Myocyte (in vitro differentiated cells): ENCODE data around the gene WNK2. TPM values are rescaled to one million over a fixed set of nuclear protein-coding genes. Genes with fewer than 3 reads are reported as not detected.

Source experiments
- DNase-seq: peaks from one replicate; pipeline ENCODE4 v3.0.0-alpha.2; 2012; ENCODE audit warnings: low read depth
- total RNA-seq: library from RNA; depleted of rRNA; stranded (reverse); fragments of >200 nt; gene quantifications from 2 replicates; pipeline ENCODE4 v1.2.3, GENCODE V29; 2014

Gene WNK2
- total RNA-seq, 1 donor from 2014 or later, result not detected

DNA sequence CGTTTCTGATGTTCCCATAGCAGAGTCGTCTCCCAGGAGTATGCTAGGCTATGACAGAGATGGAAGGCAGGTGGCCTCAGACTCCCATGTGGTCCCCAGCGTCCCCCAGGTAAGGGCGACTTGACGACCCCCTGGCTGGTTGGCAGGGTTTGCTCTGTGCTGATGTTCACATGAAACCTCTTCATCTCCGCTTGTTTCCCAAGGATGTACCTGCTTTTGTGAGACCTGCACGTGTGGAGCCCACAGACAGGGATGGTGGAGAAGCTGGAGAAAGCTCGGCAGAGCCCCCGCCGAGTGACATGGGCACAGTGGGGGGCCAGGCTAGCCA lies 108.3 kb downstream of the WNK2 start:
- no peak for DNase-seq

DNA sequence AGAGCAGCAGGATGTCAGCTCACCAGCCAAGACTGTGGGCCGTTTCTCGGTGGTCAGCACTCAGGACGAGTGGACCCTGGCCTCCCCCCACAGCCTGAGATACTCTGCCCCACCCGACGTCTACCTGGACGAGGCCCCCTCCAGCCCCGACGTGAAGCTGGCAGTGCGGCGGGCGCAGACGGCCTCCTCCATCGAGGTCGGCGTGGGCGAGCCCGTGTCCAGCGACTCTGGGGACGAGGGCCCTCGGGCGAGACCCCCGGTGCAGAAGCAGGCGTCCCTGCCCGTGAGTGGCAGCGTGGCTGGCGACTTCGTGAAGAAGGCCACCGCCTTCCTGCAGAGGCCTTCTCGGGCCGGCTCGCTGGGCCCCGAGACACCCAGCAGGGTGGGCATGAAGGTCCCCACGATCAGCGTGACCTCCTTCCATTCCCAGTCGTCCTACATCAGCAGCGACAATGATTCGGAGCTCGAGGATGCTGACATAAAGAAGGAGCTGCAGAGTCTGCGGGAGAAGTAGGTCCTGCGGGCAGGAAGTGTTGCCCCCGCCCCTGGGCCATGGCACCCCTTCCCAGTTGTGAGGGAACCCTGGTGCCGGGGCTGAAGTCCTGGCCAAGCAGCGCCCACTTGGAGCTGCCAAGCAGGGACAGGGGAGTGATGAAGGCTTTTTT lies 108.9 kb downstream of the WNK2 start:
- no peak for DNase-seq

DNA sequence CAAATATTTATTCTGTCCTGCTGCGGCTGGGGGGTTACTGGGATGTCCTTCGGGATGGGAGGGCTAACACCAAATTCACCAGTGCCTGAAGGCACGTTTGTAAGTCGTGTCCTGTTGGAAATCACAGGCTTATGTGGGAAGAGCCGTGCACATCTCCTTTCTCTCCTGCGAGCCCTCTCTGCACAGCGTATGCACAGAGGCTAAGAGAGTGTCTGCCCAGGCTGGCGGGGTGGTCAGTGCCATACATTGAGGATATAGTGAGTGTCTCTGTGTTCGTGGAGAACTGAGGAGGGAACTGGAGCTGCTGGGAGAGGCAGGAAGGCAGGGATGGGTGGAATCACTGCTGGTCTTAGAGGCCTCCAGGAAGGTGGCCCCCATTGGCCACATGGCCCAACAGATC lies 110.1 kb downstream of the WNK2 start:
- no peak for DNase-seq

DNA sequence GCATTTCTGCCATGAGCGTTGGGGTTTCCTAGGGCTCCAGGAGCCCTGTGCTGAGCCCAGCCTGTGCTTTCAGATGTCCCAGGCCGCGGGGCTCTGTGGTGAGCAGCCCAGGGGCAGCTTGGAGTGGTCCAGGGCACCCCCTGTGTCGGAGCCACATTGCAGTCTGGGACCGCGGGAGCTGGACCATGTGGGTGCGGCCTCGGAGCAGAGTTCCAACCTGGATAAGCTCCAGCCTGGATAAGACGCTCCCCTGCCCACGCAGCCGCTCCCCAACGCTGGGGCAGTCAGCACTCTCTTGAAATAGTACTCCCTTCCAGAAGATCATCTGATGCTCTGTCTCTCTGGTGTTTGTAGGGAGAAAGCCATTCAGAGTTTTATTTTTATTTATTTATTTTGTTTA lies 111.1 kb downstream of the WNK2 start:
- DNase-seq, result no peak

DNA sequence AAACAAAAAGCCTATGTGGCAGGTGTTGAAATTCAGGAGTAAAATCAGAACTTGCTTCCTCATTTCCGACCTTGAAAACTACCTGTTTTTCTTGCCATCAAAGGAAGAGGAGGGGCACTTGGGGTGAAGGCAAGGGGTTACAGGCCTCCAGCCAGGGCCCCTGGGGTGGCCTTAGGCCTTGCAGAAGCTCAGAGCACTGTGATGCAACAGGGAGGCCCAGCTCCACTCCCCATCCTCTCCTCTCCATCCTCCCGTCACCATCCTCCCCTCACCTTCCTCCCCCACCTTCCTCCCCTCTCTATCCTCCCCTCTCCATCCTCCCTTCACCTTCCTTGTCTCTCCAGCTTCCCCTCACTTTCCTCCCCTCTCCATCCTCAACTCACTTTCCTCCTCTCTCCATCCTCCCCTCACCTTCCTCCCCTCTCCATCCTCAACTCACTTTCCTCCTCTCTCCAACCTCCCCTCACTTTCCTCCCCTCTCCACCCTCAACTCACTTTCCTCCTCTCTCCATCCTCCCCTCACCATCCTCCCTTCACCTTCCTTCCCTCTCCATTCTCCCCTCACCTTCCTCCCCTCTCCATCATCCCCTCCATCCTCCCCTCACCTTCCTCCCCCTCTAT lies 111.6 kb downstream of the WNK2 start:
- DNase-seq, result no peak

DNA sequence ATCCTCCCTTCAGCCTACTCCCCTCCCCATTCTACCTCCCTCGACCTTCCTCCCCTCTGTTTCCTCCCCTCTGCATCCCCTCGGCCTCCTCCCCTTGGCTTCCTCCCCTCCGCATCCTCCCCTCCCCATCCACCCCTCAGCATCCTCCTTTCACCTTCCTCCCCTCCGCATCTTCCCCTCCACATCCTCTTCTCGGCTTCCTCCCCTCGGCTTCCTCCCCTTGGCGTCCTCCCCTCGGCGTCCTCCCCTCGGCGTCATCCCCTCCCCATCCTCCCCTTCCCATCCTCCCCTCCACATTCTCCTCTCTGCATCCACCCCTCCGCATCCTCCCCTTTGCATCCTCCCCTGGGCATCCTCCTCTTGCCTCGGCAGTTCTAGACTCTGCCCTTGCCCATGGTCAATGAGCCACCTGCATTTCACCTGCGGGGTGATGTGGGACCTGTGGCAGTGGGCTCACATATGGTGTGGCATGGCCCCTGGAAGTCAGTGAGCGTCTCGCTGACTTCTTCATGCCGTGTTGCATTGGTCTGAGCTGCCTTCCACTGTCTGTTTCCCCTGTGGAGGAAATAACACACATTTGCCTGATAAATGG lies 113.0 kb downstream of the WNK2 start:
- no peak for DNase-seq

DNA sequence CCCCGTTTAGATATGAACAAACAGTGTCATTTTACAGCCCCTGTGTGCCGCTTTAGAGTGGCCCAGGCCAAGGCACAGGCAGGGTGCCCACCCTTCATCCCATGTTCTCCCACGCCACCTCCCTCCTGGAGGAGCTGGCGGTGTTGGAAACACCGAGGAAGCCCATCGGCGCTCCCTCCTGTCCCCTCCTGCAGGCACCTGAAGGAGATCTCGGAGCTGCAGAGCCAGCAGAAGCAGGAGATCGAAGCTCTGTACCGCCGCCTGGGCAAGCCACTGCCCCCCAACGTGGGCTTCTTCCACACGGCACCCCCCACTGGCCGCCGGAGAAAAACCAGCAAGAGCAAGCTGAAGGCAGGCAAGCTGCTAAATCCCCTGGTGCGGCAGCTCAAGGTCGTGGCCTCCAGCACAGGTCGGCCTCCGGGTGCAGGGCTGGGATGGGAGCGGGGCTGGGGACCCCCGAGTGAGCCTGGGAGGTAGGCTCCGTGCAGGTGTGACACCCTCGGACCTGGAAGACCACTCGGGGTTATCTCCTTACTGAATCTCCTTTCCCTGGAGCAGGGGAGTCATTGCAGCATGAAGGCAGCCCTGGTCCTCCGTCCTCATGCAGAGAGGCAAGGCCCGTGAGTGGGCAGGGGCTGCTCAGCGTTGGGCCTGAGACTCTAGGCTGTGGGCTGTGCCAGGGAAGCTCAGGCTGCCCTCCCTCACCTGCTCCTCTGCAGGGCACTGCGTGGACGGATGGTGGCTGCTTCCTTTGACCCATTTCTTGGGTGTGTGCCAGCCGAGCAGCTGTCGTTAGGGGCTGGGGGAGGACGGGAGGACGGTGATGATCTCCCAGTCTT lies 113.9 kb downstream of the WNK2 start:
- DNase-seq, result peak; percentile 27

DNA sequence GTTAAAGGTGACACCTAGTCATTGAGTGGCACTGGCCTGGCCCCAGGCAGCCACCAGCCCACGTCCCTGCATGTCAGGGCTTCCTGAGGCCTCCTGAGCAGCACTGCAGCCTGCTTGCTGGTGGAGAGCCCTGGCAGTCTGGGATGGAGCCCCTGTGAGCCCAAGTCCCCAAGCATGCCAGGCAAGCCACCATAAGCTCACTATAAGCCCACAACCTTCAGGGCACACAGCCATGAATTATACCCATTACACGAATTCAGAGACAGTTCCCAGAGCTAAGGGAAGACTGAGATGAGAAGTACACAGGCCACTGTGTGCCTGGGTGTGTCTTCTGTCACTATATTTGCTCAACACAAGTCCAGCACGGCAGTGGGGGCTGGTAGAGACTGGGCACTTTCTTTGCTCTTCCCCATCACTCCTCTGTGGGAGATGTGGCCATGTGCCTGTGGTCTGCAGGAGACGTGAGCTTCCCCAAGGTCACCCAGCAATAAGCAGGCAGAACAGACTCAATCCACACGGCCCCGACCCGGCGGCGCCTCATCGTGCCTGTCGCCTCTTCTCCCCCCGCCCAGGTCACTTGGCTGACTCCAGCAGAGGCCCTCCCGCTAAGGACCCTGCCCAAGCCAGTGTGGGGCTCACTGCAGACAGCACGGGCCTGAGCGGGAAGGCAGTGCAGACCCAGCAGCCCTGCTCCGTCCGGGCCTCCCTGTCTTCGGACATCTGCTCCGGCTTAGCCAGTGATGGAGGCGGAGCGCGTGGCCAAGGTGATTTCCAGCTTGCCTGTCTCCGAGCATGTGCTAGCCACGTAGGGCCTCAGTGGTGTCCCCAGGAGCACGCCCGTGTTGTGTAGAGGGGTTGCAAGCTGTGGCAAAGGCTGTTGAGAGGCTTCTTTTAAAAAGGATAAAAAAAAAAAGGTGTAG lies 114.8 kb downstream of the WNK2 start:
- no peak for DNase-seq

DNA sequence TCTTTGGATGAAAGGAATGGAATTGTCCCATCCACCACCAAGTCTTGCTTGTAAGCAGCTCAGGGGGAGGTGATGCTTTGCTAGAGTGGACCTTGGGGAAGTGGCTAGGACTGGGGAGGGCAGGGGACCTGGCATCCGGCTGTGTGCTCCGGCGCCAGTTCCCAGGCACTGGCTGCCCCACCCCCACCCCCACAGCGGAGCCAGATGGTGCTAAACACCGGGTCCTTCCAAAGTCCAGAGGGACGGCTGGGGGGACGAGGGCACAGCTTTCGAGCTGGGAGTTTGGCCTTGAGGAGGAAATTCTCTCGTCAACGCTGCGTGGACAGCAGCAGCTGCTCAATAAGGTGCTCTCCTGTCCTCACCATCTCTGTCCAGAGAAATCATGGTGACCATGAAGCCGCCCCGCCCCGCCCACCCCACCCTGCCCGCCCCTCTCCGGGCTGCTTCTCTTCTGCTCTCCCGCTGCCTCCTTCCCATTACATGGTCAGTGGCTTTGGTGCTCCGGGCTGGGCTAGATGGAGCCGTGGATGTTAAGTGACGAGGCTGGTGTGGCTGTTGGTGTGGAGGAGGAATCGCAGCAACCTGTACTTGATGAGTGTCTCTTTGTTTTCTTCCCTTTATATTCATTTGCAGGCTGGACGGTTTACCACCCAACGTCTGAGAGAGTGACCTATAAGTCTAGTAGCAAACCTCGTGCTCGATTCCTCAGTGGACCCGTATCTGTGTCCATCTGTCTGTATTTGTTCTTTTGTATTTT lies 115.7 kb downstream of the WNK2 start:
- no peak for DNase-seq

DNA sequence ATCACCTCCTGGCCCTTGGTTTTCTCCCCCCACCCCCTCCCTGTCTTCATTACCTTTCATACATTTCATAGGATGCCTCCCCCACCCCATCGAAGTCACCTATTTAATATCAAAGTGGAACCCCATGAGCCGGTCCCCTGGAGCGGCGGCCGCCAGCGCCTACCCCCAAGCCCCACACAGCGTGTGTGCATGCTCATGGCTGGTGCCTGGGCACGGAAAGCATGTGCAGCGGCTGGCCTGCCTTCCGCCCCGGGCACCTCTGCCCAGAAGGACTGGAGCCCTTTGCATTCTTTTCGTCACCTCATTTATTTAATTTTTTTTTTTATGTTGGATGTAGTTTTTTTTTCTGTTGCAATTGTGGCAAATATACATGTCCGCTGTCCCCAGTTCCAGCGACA lies 116.2 kb downstream of the WNK2 start:
- no peak for DNase-seq

DNA sequence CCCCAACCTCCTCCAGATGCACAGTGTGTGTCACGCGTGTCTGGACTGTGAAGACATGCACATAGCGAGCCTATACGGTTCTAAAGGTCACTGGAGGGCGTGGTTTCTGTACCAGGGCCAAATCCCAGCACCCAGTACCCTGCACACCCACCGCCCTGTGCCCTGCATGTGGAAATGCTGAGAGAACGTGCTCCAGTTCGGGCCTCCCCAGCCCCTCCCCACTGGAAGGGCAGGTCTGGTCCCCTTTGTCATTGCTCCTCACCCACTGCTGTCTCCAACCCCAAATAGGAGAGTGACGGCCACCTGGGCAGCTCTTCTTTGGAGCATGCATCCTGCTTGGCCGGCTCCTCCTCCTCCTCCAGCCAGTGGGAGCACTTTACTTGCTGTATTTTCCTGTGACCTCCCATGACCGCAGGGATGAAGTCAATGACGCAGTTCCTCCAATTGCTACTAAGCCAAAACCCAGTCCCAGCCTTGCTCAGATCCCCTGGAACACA lies 116.7 kb downstream of the WNK2 start:
- no peak for DNase-seq

DNA sequence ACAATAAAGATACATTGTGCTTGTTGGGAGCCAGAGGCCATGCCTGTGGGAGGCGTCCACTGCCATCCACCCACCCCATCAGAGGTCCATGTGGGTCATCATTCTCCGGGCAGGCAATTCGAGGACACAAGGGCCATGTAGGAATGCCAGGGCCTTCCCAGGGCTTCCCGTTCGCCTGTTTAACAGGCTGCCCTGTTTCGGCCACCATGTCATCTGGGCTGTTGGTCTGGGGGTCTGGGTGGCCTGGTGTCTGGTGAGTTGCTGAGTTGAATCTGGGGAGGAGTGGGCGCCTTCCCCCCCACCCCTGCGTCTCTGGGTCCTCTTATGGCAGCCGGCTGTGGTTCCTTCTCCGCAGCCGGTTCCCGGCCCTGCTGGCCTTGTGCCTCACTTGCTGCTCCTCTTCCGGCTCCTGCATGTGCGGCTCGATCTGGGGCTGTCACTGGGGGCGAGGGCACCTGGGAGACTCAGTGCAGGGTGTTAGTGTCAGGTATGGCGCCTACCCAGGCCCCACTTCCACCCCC lies 117.4 kb downstream of the WNK2 start:
- DNase-seq, result no peak

DNA sequence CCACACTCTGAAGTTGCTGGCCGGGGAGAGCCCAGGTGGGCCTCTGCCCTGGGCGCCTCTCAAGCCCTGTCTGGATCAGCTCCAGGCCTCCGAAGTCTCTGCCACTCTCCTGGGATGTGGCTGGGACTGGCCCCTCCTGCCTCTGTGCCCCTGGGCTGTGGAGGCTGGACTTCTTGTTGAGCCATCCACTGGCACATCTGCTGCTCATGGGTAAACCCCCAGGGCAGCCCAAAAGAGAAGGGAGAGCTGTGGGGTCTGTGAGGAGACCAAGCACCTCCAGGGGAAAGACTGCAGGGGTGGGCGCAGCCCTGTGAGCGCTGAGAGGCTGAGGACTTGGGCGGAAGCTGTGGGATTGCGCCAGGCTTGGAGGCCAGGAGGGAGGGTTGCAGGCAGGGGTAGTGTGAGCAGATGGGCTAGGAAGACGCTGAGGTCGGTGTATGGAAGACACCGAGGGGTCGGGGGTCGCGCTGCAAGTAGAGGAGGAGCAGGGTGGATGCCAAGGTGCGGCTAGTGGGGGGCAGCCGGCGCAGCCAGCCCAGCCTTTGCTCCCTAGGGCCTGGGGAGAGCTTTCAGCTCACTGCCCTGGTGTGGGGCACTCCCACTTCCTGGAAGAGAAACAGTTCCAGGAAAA lies 118.1 kb downstream of the WNK2 start:
- no peak for DNase-seq

DNA sequence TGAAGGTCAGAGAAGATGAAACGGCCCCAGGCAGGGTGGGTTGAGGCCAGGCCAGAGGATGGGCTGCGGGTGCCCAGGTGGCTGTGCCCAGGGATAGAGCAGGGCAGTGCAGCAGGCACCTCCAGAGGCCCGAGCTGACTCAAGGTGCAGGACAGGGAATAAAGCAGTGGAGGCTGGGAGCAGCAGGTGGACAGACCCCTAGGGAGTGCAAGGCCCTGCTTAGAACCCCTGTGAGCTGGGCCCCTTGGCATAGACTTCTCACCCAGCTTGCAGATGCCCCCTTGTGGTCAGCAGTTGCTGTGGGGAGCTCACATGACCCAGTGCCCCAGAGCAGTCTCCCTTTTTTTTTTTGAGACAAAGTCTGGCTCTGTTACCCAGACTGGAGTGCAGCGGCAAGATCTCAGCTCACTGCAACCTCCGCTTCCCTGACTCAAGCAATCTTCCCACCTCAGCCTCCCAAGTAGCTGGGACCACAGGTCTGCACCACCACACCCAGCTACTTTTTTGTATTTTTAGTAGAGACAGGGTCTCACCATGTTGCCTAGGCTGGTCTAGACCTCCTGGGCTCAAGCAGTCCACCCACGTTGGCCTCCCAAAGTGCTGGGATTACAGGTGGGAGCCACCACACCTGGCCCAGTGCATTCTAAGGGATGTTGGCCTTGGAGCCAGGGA lies 118.8 kb downstream of the WNK2 start:
- DNase-seq, result peak; percentile 52

DNA sequence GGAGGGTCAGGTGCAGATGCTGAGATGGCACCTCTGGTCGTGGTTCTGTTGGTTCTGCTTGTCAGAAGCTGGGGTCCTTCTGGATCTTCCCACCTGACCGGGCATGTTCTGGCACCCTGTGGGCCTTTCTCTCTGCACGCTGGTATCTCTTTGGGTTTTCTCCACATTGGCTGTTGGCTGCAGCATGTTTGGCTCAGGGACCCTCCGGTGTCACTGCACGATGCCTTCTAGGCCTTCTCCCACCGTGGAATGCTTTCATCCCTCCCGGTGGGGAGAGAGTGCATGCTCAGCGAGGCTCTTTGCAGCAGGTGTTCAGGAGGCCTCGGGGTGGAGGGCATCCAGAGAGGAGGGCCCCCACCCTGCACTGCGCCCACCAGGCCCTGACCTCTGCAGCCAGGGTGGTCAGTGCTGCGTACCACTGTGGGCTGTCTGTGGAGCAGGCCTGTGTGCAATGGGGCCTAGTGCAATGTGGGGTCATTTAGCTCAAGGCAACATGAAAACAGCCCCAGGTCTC lies 119.4 kb downstream of the WNK2 start:
- no peak for DNase-seq

DNA sequence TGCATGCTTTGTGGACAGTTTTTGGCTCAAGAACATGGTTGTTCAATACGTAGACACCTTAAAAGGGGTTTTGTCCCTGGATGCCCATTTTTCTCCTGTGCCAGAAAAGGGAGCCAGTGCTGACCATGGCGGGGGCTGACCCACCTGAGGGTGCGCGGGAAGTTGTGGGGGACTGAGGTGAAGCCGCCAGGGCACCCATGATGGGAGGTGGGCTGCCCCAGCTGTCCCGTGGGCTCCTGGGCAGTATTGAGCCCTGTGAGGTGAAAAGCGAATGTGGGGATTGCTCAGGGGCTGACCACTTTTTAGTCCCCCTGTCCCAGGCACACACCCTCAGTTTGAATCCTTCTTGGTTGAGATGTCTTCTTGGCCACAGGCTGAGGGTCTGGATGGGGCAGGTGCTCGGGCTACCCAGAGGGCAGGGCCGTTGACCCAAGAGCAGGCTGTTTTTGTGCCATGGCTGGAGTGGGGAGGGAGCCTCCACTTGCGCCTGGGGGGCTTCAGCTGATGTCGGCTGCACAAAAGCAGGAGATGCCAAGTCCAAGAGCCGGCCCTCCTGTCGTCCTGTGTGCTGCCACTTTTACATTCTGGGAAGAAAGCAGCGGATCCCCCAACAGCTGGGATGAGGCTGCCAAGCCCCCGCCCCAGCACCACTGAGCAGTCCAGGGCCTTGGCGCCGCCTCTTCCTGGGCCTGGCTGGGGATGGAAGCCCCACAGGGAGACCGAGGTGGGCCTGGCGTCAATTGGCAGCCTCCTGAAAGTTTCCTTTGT lies 120.1 kb downstream of the WNK2 start:
- DNase-seq, result no peak

DNA sequence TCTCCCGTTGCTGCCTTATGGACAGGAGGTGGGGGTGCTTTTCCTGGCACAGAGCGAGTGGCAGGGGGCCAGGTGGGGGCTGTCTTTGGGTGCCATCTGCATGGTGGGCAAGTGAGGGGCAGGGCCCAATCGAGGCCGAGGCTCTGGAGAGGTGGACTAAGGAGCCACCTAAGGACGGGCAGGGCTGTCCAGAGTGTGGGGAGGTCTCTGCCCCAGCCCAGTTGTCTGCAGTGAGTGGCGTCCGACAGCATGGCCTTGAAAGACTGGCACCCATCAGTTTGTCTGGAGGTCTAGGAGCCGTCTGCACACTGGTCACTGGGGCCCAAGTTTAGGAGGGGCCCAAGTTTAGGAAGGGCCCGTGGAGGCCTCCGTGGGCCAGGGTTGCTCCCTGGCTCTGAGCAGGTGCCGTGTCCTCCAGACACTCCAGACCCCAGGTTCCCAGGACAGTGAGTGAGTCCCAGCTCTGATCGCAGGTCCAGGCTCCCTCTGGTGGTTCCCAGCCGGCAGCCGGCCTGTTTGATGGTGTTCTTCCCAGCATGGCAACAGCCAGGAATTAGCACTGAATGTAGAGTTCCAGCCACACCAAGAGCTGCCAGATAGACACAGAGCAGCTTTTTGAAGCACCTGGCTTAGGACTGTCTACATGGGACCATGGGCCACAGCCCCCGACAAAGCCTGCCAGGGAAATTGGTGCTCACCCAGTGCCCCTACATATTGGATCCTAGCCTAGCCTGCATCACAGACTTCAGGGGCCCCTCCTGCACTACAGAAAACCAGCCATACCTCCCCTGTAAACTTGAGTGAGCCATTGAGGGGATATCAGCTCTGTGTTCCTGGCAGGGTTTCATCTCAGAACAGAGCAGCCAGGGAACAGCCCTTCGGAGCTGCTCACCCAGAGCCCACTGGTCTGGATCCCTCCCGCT lies 120.9 kb downstream of the WNK2 start:
- peak; percentile 65 for DNase-seq
